ENCODE results near the gene NCR3LG1. TPM values are rescaled to one million over a fixed set of nuclear protein-coding genes. Genes with fewer than 3 reads are reported as not detected.

Gene NCR3LG1
- total RNA-seq, 8 experiments from 2014 or later = 5.6 to 41.7 (median 11.1) TPM

DNA sequence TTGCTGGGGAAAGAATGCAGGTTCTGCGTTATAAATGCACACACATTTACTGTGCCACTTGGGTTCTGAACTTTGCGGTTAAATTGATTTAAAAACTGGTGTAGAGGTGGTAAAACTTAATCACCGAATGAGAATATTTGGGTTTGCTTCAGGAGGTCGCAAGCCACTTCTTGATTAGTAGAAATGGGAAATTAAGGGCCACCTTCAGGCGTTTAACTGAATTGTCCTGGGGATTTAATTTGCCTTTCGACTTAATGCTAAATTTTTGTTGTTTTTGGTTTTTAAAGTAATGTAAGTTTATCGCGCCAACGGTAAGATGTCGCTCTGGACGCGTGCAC is 459 bp upstream of the NCR3LG1 start:
- H3K4me3 ChIP-seq = peak overlapping the region; percentile 57 to 83 (median 62)
- peaks cover 2 to 4% of the 10 kb centered on the region in 2 donors for H3K4me1 ChIP-seq (replicated peaks in 1 of 2)
- peak overlapping the region in 1 of 2 donors; percentile 85 for H3K27ac ChIP-seq
- ATAC-seq (replicated peaks in 6 of 8) = no peak
- in situ Hi-C loops (cut with MboI; ENCODE audit: low pct_unique_long_range_greater_than_20kb in 2 of 9, low sequenced_read_pairs in 9 of 9, unreplicated experiment in 9 of 9) = loop anchor here in 1 of 9 experiments (25.0 kb wide), 1 partner anchor 161 kb away; no protein-coding TSS in a partner anchor
- 7 to 65% (median 28%) methylated on average over 2 to 11 of the region's 12 CpGs; no CpG with 5 or more reads in 1 of the 10 experiments for WGBS, 10 experiments

DNA sequence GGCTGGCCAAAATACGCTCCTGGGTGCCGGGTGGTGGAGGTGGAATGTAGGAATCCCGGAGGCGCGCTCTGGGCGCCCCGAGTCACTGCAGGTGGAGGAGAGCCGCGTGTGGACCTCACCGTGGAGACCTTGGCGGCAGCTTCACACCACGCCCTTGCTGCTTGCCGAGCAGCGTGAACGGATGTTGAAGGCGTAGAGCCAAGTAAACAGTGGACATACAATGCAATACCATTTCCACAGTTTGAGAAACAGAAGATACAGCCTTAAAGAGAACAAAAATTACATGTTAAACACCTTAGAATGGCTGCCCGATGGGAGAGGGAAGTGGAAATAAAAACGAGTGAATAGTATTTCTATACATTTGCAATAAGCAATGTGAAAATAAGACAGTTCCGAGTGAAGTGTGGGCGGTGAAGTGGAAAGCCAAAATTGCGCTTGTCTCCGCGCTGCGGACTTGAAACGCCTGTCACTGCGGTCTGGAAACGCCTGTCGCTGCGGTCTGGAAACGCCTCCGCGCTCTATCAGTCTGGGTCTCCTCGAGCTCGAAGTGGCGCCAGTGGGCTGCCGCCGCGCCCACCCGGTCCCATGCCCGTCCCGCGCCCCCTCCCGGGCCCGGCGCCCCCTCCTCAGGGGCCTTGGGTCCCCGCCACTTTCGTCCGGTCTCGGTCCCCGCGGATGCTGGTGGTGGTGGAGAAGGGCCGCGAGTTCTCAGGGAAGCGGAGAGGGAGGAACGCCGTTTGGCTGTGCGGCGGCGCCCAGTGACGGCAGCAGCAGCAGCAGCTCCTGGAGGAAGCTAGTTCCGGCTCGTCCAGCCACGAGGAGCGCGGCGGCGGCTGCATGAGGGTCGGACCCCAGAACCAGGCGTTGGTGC is 1.6 kb downstream of the NCR3LG1 start:
- Histone ChIP-seq H3K27ac (peak overlapping the region; percentile 57 to 62), H3K4me1 (replicated peaks in 1 of 2) (peaks cover 2 to 4% of the 10 kb centered on the region in 2 donors), H3K4me3 (peak overlapping the region; percentile 57 to 83 (median 62))
- WGBS, 10 experiments = 0 to 3% (median 0%) methylated on average over 1 to 26 of the region's 69 CpGs; no CpG with 5 or more reads in 1 of the 10 experiments
- peak; percentile 50 to 77 (median 58) for ATAC-seq (replicated peaks in 6 of 8)
- in situ Hi-C loops (cut with MboI; ENCODE audit: low pct_unique_long_range_greater_than_20kb in 2 of 9, low sequenced_read_pairs in 9 of 9, unreplicated experiment in 9 of 9) = loop anchor here in 1 of 9 experiments (25.0 kb wide), 1 partner anchor 159 kb away; no protein-coding TSS in a partner anchor

DNA sequence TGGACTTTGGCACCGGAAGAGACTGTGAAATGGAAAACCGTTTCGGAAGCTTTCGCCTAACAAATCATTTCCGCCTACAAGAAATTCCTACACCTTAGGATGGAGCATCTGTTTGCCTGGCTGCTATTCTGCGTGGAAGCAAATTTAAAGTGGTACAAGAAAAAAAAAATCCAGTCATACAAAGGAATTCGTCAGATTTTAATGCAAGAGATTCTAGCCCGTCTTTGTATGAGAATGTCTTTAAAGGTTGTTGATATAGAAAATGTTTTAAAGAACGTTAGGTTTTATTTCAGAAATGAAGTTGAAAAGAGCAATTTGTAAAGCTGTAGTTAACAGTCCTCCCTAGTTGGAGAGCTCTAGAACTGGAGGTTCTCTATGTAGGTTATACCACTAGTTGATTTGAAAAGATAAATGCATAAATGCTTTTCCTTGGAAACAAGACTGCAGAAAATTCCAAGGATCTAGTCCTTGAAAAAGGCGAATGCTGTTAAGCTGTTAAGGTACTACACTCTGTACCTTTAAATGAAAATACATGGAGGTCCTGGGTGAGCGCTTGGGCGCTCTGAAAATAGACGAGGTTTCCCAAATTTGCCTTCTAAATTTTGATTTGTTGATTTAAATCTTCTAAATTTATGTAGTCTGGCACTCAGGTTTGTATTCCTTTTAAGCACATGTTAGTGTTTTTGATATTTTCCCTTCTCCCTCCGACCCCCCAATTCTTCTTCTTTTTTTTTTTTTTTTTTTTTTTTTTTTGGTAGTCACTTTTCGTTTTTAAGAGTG is 2.4 kb downstream of the NCR3LG1 start:
- in situ Hi-C loops (cut with MboI; ENCODE audit: low pct_unique_long_range_greater_than_20kb in 2 of 9, low sequenced_read_pairs in 9 of 9, unreplicated experiment in 9 of 9) = loop anchor here in 1 of 9 experiments (25.0 kb wide), 1 partner anchor 158 kb away; no protein-coding TSS in a partner anchor
- ATAC-seq (replicated peaks in 6 of 8) = no peak
- Histone ChIP-seq H3K27ac (peak overlapping the region; percentile 57 to 62), H3K4me1 (replicated peaks in 1 of 2) (peaks cover 2 to 4% of the 10 kb centered on the region in 2 donors), H3K4me3 (peak overlapping the region; percentile 57 to 83 (median 62))
- 0 to 23% (median 9%) methylated on average over 6 to 14 of the region's 15 CpGs for WGBS, 10 experiments

DNA sequence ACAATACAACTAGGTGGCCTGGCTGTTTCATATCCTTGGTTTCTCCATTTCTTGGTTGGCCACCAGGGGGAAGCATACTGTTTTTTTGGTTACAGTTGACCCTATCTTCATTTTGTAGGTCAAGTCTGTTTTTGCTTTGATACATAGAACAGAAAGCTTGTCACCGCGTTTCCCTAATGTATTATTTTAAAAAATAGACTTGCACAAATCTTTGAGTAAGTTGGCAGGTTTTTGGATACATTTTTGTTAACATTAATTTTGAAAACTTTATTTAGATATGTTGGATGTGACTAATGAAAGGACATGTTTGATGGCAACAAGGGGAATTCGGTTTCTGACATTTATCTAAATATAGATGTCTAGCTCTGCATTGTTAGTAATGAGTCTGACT is 3.0 kb downstream of the NCR3LG1 start:
- Histone ChIP-seq H3K4me3 (peak overlapping the region; percentile 57 to 83 (median 62)), H3K4me1 (replicated peaks in 1 of 2) (peaks cover 2 to 4% of the 10 kb centered on the region in 2 donors), H3K27ac (no peak overlapping the region)
- ATAC-seq (replicated peaks in 6 of 8) = no peak
- in situ Hi-C loops (cut with MboI; ENCODE audit: low pct_unique_long_range_greater_than_20kb in 2 of 9, low sequenced_read_pairs in 9 of 9, unreplicated experiment in 9 of 9) = loop anchor here in 1 of 9 experiments (25.0 kb wide), 1 partner anchor 158 kb away; no protein-coding TSS in a partner anchor
- WGBS, 10 experiments = 21 to 89% (median 54%) methylated on average over 1 to 3 of the region's 3 CpGs

DNA sequence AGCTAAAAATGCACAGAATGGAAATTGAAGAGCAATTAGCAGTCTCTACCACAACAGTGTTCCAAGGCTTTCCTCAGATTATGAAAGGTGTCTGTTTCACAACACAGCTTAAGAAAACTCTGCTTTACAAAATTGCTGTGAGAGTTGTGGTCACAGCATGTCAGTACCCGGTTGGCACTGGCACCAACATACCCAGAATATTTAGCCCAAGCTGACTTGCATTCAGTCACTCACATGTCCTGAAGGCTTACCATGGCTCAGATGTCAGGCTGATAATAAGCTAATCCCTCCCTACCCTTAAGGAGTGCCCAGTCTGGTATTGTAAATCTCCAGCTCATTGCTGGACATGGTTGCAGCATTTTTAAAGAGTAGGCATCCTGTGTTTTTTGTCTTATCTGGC is 14.9 kb downstream of the NCR3LG1 start:
- Histone ChIP-seq H3K4me1 (replicated peaks in 1 of 2) (no peaks in the 10 kb centered on the region), H3K27ac (no peak overlapping the region), H3K4me3 (no peak overlapping the region)
- ATAC-seq (replicated peaks in 6 of 8) = peak in 2 of 8 experiments; percentile 20 to 52
- WGBS, 10 experiments = 43 to 100% (median 92%) methylated on average over 1 of the region's 1 CpG; no CpG with 5 or more reads in 6 of the 10 experiments
- in situ Hi-C loops (cut with MboI; ENCODE audit: low pct_unique_long_range_greater_than_20kb in 2 of 9, low sequenced_read_pairs in 9 of 9, unreplicated experiment in 9 of 9) = loop anchor here in 1 of 9 experiments (25.0 kb wide), 1 partner anchor 146 kb away; no protein-coding TSS in a partner anchor

DNA sequence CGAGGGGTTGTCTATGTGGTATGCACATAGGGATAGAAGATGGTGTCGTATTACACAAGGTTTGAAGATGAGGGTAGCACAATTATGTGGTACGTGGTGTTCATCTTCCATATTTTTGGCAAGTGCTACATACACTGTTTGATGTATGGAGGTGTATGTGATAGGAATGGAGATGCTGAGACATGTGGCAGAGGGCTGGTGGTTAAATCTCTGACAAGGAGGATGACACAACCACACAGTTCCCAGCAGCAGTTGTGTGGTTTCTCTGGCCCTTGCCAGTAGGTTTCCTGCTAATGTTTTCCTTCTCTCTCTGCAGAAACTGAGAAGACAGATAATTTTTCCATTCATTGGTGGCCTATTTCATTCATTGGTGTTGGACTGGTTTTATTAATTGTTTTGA is 17.0 kb downstream of the NCR3LG1 start:
- in situ Hi-C loops (cut with MboI; ENCODE audit: low pct_unique_long_range_greater_than_20kb in 2 of 9, low sequenced_read_pairs in 9 of 9, unreplicated experiment in 9 of 9) = loop anchor here in 1 of 9 experiments (25.0 kb wide), 1 partner anchor 144 kb away; no protein-coding TSS in a partner anchor
- Histone ChIP-seq H3K4me3 (no peak overlapping the region), H3K4me1 (replicated peaks in 1 of 2) (no peaks in the 10 kb centered on the region), H3K27ac (no peak overlapping the region)
- ATAC-seq (replicated peaks in 6 of 8) = no peak
- 63 to 100% (median 90%) methylated on average over 1 to 3 of the region's 3 CpGs; no CpG with 5 or more reads in 7 of the 10 experiments for WGBS, 10 experiments

DNA sequence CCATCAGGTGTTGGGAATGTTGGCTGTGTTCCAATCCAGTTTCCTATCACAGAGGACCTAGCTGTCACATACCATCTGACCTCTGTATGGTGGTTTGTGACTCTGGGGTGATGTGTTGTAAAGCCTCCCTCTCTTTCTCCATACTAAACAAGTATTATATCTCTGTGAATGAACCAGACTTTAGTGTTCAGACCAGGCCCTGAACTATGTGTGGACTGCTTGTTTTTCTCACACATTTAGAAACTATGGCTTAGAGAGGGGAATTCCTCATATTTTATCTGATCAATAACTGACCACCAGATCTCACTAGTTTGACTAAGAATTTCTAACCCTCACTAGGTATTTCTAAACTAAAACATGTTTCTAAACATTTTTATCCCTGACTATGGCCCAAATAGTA is 17.5 kb downstream of the NCR3LG1 start:
- H3K4me3 ChIP-seq = no peak overlapping the region
- H3K27ac ChIP-seq = no peak overlapping the region
- no peak for ATAC-seq (replicated peaks in 6 of 8)
- no peaks in the 10 kb centered on the region for H3K4me1 ChIP-seq (replicated peaks in 1 of 2)
- in situ Hi-C loops (cut with MboI; ENCODE audit: low pct_unique_long_range_greater_than_20kb in 2 of 9, low sequenced_read_pairs in 9 of 9, unreplicated experiment in 9 of 9) = loop anchor here in 1 of 9 experiments (25.0 kb wide), 1 partner anchor 143 kb away; no protein-coding TSS in a partner anchor

DNA sequence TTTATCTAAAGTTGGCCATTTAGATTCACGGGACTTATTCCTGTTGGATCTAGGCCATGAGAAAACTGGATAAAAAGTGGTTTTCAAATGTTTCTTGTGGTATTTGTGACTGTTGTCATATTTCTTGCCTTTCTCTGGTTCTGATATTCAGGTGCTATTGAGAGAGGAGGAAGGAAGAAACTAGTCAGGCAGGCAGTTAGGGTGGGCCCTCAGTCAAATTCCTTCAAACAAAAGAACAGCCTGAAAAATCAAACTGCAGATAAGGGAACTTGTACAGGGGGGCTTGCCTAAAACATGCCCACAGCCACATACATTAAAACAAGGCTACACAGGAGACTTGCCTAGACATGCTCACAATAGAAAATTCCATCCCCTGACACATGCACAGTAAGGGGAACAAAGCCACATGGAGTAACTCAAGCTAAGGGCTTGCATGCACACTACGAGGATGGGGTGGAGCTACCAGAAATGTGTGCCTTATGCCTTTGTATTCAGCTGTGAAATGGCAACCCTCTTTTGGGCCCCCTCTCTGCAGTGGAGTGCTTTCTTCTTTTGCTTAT is 18.2 kb downstream of the NCR3LG1 start:
- Histone ChIP-seq H3K4me1 (replicated peaks in 1 of 2) (no peaks in the 10 kb centered on the region), H3K4me3 (no peak overlapping the region), H3K27ac (no peak overlapping the region)
- no peak for ATAC-seq (replicated peaks in 6 of 8)
- WGBS, 10 experiments = 61 to 100% (median 89%) methylated on average over 1 to 2 of the region's 2 CpGs; no CpG with 5 or more reads in 1 of the 10 experiments
- in situ Hi-C loops (cut with MboI; ENCODE audit: low pct_unique_long_range_greater_than_20kb in 2 of 9, low sequenced_read_pairs in 9 of 9, unreplicated experiment in 9 of 9) = loop anchor here in 1 of 9 experiments (25.0 kb wide), 1 partner anchor 143 kb away; no protein-coding TSS in a partner anchor

DNA sequence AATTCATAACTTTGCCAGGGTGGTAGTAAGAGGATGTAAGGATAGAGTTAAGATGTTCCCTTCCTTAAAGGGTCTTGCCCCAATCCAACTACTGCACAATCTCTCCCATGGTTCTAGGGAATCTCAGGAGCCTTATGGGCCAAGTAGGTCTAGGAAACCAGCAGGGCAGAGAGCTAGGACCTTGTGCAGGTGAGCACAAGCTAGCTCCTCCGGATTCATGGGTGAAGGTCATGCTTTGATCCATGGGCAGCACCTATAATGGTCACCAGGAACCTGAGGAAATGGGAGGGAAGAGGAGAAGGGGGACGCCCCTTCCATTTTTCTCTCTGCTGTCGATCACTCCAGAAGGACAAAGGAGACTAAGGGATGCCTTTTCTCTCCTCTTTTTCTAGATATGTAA is 20.0 kb downstream of the NCR3LG1 start:
- in situ Hi-C loops (cut with MboI; ENCODE audit: low pct_unique_long_range_greater_than_20kb in 2 of 9, low sequenced_read_pairs in 9 of 9, unreplicated experiment in 9 of 9) = loop anchor here in 1 of 9 experiments (25.0 kb wide), 1 partner anchor 141 kb away; no protein-coding TSS in a partner anchor
- no peaks in the 10 kb centered on the region for H3K4me1 ChIP-seq (replicated peaks in 1 of 2)
- no peak overlapping the region for H3K4me3 ChIP-seq
- 10 to 100% (median 66%) methylated on average over 1 to 3 of the region's 3 CpGs; no CpG with 5 or more reads in 2 of the 10 experiments for WGBS, 10 experiments
- H3K27ac ChIP-seq = no peak overlapping the region
- no peak for ATAC-seq (replicated peaks in 6 of 8)

DNA sequence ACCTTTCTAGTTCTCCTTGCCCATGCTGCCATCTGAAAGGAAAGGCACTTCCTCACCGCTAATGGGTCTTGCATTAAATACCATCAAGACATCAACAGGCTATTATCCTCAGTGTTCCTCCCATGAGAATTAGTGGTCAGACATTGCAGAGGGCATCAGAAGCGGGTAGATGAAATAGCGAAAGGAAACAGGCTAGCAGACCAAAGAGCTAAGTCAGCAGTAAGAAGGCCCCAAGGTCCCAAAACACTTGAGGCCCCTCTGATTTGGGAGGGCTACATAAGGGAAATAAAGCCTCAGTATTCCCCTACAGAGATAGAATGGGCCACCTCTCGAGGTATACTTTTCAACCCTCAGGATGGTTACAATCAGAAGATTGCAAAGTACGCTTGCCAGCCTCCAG is 23.9 kb downstream of the NCR3LG1 start:
- ATAC-seq (replicated peaks in 6 of 8) = no peak
- Histone ChIP-seq H3K4me3 (no peak overlapping the region), H3K27ac (no peak overlapping the region), H3K4me1 (replicated peaks in 1 of 2) (no peaks in the 10 kb centered on the region)
- 50 to 100% (median 100%) methylated on average over 1 to 4 of the region's 5 CpGs; no CpG with 5 or more reads in 1 of the 10 experiments for WGBS, 10 experiments
- in situ Hi-C loops (cut with MboI; ENCODE audit: low pct_unique_long_range_greater_than_20kb in 2 of 9, low sequenced_read_pairs in 9 of 9, unreplicated experiment in 9 of 9) = loop anchor here in 7 of 9 experiments (25.0 kb wide), 3 partner anchors 112 to 612 kb away; partner anchors contain the start of gene ABCC8 (in 2 of the 7)

DNA sequence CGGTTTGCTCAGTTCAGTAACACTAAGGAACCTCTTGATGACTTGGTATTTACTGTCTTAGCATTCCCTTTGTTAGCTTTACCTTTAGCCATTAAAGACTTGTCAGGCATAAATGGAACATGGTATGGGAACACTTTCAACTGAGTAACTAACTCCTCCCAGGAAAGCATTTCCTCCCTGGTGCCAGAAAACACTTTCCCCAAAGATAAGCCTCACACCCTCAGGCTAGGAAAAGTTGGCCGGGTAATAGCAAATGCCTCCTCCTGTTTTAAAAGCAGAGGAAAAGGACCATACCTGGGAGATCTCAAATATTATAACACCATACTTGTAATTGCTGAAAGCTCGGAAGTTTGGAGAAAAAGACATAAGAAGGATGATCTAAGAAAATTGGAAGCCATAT is 24.9 kb downstream of the NCR3LG1 start:
- H3K27ac ChIP-seq = no peak overlapping the region
- in situ Hi-C loops (cut with MboI; ENCODE audit: low pct_unique_long_range_greater_than_20kb in 2 of 9, low sequenced_read_pairs in 9 of 9, unreplicated experiment in 9 of 9) = loop anchor here in 7 of 9 experiments (25.0 kb wide), 3 partner anchors 111 to 611 kb away; partner anchors contain the start of gene ABCC8 (in 2 of the 7)
- H3K4me1 ChIP-seq (replicated peaks in 1 of 2) = no peaks in the 10 kb centered on the region
- ATAC-seq (replicated peaks in 6 of 8) = no peak
- WGBS, 10 experiments = 78 to 100% (median 92%) methylated on average over 1 to 3 of the region's 3 CpGs; no CpG with 5 or more reads in 2 of the 10 experiments
- H3K4me3 ChIP-seq = no peak overlapping the region

DNA sequence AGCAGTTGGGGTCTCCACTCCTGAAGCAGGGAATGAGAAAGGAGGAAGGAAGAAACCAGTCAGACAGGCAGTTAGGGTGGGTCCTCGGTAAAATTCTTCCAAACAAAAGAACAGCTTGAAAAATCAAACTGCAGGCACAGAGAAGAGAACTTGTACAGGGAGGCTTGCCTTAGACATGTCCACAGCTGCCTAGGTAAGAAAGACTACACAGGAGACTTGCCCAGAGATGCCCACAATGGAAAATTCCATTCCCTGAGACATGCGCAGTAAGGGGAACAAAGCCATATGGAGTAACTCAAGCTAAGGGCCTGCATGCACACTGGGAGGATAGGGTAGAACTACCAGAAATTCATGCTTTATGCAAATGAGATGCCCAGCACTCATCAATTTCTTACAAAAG is 27.1 kb downstream of the NCR3LG1 start:
- Histone ChIP-seq H3K4me1 (replicated peaks in 1 of 2) (no peaks in the 10 kb centered on the region), H3K4me3 (no peak overlapping the region), H3K27ac (no peak overlapping the region)
- WGBS, 10 experiments = 0 to 100% (median 95%) methylated on average over 1 to 2 of the region's 2 CpGs; no CpG with 5 or more reads in 3 of the 10 experiments
- ATAC-seq (replicated peaks in 6 of 8) = no peak
- in situ Hi-C loops (cut with MboI; ENCODE audit: low pct_unique_long_range_greater_than_20kb in 2 of 9, low sequenced_read_pairs in 9 of 9, unreplicated experiment in 9 of 9) = loop anchor here in 7 of 9 experiments (25.0 kb wide), 3 partner anchors 109 to 609 kb away; partner anchors contain the start of gene ABCC8 (in 2 of the 7)
